Measurements from ENCODE around the gene USP20.
A peak's percentile ranks its signal among the peaks of the same experiment; 100 is the strongest.

Gene USP20

GRCh38 chr9:129895376-129896268 lies 60.4 kb downstream of the USP20 start:
- in situ Hi-C loops (cut with HindIII; ENCODE audit: low pct_unique_long_range_greater_than_20kb, low sequenced_read_pairs), result no loop called here
- DNase-seq (ENCODE audit: low read depth in 1 of 2, low spot score in 1 of 2), result no peak
- TF ChIP-seq JUND (IDR thresholded peaks at IDR 0.05; ENCODE audit: low read depth), result no peak

GRCh38 chr9:129897263-129897662 lies 62.0 kb downstream of the USP20 start:
- DNase-seq (ENCODE audit: low read depth in 1 of 2, low spot score in 1 of 2), result no peak
- in situ Hi-C loops (cut with HindIII; ENCODE audit: low pct_unique_long_range_greater_than_20kb, low sequenced_read_pairs), result no loop called here

GRCh38 chr9:129898185-129898584 lies 62.9 kb downstream of the USP20 start:
- in situ Hi-C loops (cut with HindIII; ENCODE audit: low pct_unique_long_range_greater_than_20kb, low sequenced_read_pairs), result no loop called here
- peak in 1 of 2 experiments; percentile 73 for DNase-seq (ENCODE audit: low read depth in 1 of 2, low spot score in 1 of 2)
- no peak for TF ChIP-seq JUND (IDR thresholded peaks at IDR 0.05; ENCODE audit: low read depth)

More at GRCh38 chr9:129897263-129897662, 62.0 kb downstream of the USP20 start:
- no peak for TF ChIP-seq JUND (IDR thresholded peaks at IDR 0.05; ENCODE audit: low read depth)

- DNase-seq (ENCODE audit: low read depth in 1 of 2, low spot score in 1 of 2), result no peak
- in situ Hi-C loops (cut with HindIII; ENCODE audit: low pct_unique_long_range_greater_than_20kb, low sequenced_read_pairs), result no loop called here
- TF ChIP-seq JUND (IDR thresholded peaks at IDR 0.05; ENCODE audit: low read depth), result no peak
These were observed 64.4 kb downstream of the USP20 start for GRCh38 chr9:129899620-129900019.

- in situ Hi-C loops (cut with HindIII; ENCODE audit: low pct_unique_long_range_greater_than_20kb, low sequenced_read_pairs), result no loop called here
- DNase-seq (ENCODE audit: low read depth in 1 of 2, low spot score in 1 of 2), result no peak
- TF ChIP-seq JUND (IDR thresholded peaks at IDR 0.05; ENCODE audit: low read depth), result no peak
These were observed 65.2 kb downstream of the USP20 start for GRCh38 chr9:129900263-129901027.

- TF ChIP-seq JUND (IDR thresholded peaks at IDR 0.05; ENCODE audit: low read depth), result no peak
- no peak for DNase-seq (ENCODE audit: low read depth in 1 of 2, low spot score in 1 of 2)
- in situ Hi-C loops (cut with HindIII; ENCODE audit: low pct_unique_long_range_greater_than_20kb, low sequenced_read_pairs), result no loop called here
These were observed 66.9 kb downstream of the USP20 start for GRCh38 chr9:129901993-129902739.

GRCh38 chr9:129902740-129903134 lies 67.5 kb downstream of the USP20 start:
- no peak for TF ChIP-seq JUND (IDR thresholded peaks at IDR 0.05; ENCODE audit: low read depth)
- in situ Hi-C loops (cut with HindIII; ENCODE audit: low pct_unique_long_range_greater_than_20kb, low sequenced_read_pairs), result no loop called here
- no peak for DNase-seq (ENCODE audit: low read depth in 1 of 2, low spot score in 1 of 2)

GRCh38 chr9:129904734-129905133 lies 69.5 kb downstream of the USP20 start:
- in situ Hi-C loops (cut with HindIII; ENCODE audit: low pct_unique_long_range_greater_than_20kb, low sequenced_read_pairs), result no loop called here
- no peak for TF ChIP-seq JUND (IDR thresholded peaks at IDR 0.05; ENCODE audit: low read depth)
- no peak for DNase-seq (ENCODE audit: low read depth in 1 of 2, low spot score in 1 of 2)

GRCh38 chr9:129906298-129906697 lies 71.0 kb downstream of the USP20 start:
- TF ChIP-seq JUND (IDR thresholded peaks at IDR 0.05; ENCODE audit: low read depth), result no peak
- in situ Hi-C loops (cut with HindIII; ENCODE audit: low pct_unique_long_range_greater_than_20kb, low sequenced_read_pairs), result no loop called here
- no peak for DNase-seq (ENCODE audit: low read depth in 1 of 2, low spot score in 1 of 2)

- in situ Hi-C loops (cut with HindIII; ENCODE audit: low pct_unique_long_range_greater_than_20kb, low sequenced_read_pairs), result no loop called here
- no peak for TF ChIP-seq JUND (IDR thresholded peaks at IDR 0.05; ENCODE audit: low read depth)
- no peak for DNase-seq (ENCODE audit: low read depth in 1 of 2, low spot score in 1 of 2)
These were observed 71.9 kb downstream of the USP20 start for GRCh38 chr9:129907201-129907600.

- TF ChIP-seq JUND (IDR thresholded peaks at IDR 0.05; ENCODE audit: low read depth), result no peak
- no peak for DNase-seq (ENCODE audit: low read depth in 1 of 2, low spot score in 1 of 2)
These were observed 73.6 kb downstream of the USP20 start for GRCh38 chr9:129908906-129909305.

GRCh38 chr9:129909851-129910250 lies 74.6 kb downstream of the USP20 start:
- DNase-seq (ENCODE audit: low read depth in 1 of 2, low spot score in 1 of 2), result no peak
- in situ Hi-C loops (cut with HindIII; ENCODE audit: low pct_unique_long_range_greater_than_20kb, low sequenced_read_pairs), result no loop called here

More at GRCh38 chr9:129908906-129909305, 73.6 kb downstream of the USP20 start:
- in situ Hi-C loops (cut with HindIII; ENCODE audit: low pct_unique_long_range_greater_than_20kb, low sequenced_read_pairs), result no loop called here

More at GRCh38 chr9:129909851-129910250, 74.6 kb downstream of the USP20 start:
- no peak for TF ChIP-seq JUND (IDR thresholded peaks at IDR 0.05; ENCODE audit: low read depth)
